Measurements from ENCODE around the gene SSNA1. TPM values are rescaled to one million over a fixed set of nuclear protein-coding genes. Genes with fewer than 3 reads are reported as not detected.

The SSNA1 gene
- total RNA-seq, 4 donors from 2014 or later = 67.1 to 124 (median 96.7) TPM

Small RNA genes lying within 50 kb of the gene (small RNA-seq; reads per million reads assigned to genes)
- gene MIR3621 = 0 reads per million in 4 donors

Other genes with a start within 250 kb of the SSNA1 start
- 100 to 1,000 TPM; 146 to 210 (median 163) TPM for gene FBXW5, start 243.9 kb upstream of the SSNA1 start, total RNA-seq
- gene C8G, start 243.4 kb upstream of the SSNA1 start, total RNA-seq = 1 to 10 TPM in 1 of 4 donors, not detected in 3; 1.6 TPM
- gene LCN12, start 236.4 kb upstream of the SSNA1 start, total RNA-seq = not detected
- 100 to 1,000 TPM in 1 of 4 donors, 1 to 10 TPM in 3; 1.7 to 208 (median 4.8) TPM for gene PTGDS, start 211.2 kb upstream of the SSNA1 start, total RNA-seq
- under 1 TPM in 1 of 4 donors, not detected in 3; 0.19 TPM for gene LCNL1, start 205.7 kb upstream of the SSNA1 start, total RNA-seq
- gene PAXX, start 196.3 kb upstream of the SSNA1 start, total RNA-seq = 10 to 100 TPM; 18.3 to 56.3 (median 49.6) TPM
- 100 to 1,000 TPM in 3 of 4 donors, 10 to 100 TPM in 1; 94.8 to 442 (median 200) TPM for gene CLIC3, start 192.1 kb upstream of the SSNA1 start, total RNA-seq
- 10 to 100 TPM in 2 of 4 donors, 1 to 10 TPM in 2; 3.5 to 14.7 (median 7.6) TPM for gene ABCA2, start 160.4 kb upstream of the SSNA1 start, total RNA-seq
- gene FUT7, start 156.6 kb upstream of the SSNA1 start, total RNA-seq = under 1 TPM in 3 of 4 donors, not detected in 1; 0.13 to 0.38 (median 0.21) TPM
- gene NPDC1, start 142.5 kb upstream of the SSNA1 start, total RNA-seq = 10 to 100 TPM; 11.9 to 45.2 (median 20.3) TPM
- 1 to 10 TPM in 2 of 4 donors, under 1 TPM in 2; 0.47 to 1.3 (median 0.86) TPM for gene ENTPD2, start 134.6 kb upstream of the SSNA1 start, total RNA-seq
- 10 to 100 TPM in 3 of 4 donors, 1 to 10 TPM in 1; 8.2 to 21.2 (median 14.7) TPM for gene SAPCD2, start 118.1 kb upstream of the SSNA1 start, total RNA-seq
- 1 to 10 TPM; 2.2 to 4.7 (median 3.7) TPM for gene UAP1L1, start 111.2 kb upstream of the SSNA1 start, total RNA-seq
- gene MAN1B1, start 101.7 kb upstream of the SSNA1 start, total RNA-seq = 10 to 100 TPM; 25.6 to 50.9 (median 39.4) TPM
- 100 to 1,000 TPM in 1 of 4 donors, 10 to 100 TPM in 3; 41.1 to 109 (median 62.4) TPM for gene DPP7, start 73.9 kb upstream of the SSNA1 start, total RNA-seq
- under 1 TPM in 1 of 4 donors, not detected in 3; 0.38 TPM for gene GRIN1, start 49.5 kb upstream of the SSNA1 start, total RNA-seq
- gene LRRC26, start 18.6 kb upstream of the SSNA1 start, total RNA-seq = 1 to 10 TPM in 1 of 4 donors, under 1 TPM in 2, not detected in 1; 0.82 to 3.7 (median 0.95) TPM
- gene TMEM210, start 16.6 kb upstream of the SSNA1 start, total RNA-seq = not detected
- gene ANAPC2, start 116 bp upstream of the SSNA1 start, total RNA-seq = 10 to 100 TPM; 14.0 to 34.1 (median 25.1) TPM
- 10 to 100 TPM; 13.0 to 34.2 (median 15.8) TPM for gene TPRN, start 12.1 kb downstream of the SSNA1 start, total RNA-seq
- gene TMEM203, start 17.0 kb downstream of the SSNA1 start, total RNA-seq = 10 to 100 TPM; 19.4 to 29.6 (median 25.4) TPM
- gene NDOR1, start 17.0 kb downstream of the SSNA1 start, total RNA-seq = 10 to 100 TPM in 1 of 4 donors, 1 to 10 TPM in 3; 5.3 to 11.2 (median 7.7) TPM
- 1 to 10 TPM; 2.3 to 3.2 (median 2.5) TPM for gene RNF208, start 33.6 kb downstream of the SSNA1 start, total RNA-seq
- gene CYSRT1, start 36.5 kb downstream of the SSNA1 start, total RNA-seq = 100 to 1,000 TPM; 114 to 301 (median 152) TPM
- gene RNF224, start 38.8 kb downstream of the SSNA1 start, total RNA-seq = 1 to 10 TPM; 1.2 to 5.2 (median 3.0) TPM
- gene SLC34A3, start 42.2 kb downstream of the SSNA1 start, total RNA-seq = 1 to 10 TPM in 1 of 4 donors, under 1 TPM in 2, not detected in 1; 0.11 to 1.7 (median 0.38) TPM
- 100 to 1,000 TPM; 367 to 753 (median 540) TPM for gene TUBB4B, start 52.6 kb downstream of the SSNA1 start, total RNA-seq
- gene STPG3, start 62.6 kb downstream of the SSNA1 start, total RNA-seq = not detected
- 10 to 100 TPM; 26.1 to 41.4 (median 35.2) TPM for gene NELFB, start 66.7 kb downstream of the SSNA1 start, total RNA-seq
- gene TOR4A, start 89.0 kb downstream of the SSNA1 start, total RNA-seq = 10 to 100 TPM in 3 of 4 donors, 1 to 10 TPM in 1; 8.8 to 17.5 (median 13.5) TPM
- 10 to 100 TPM; 19.6 to 33.9 (median 27.5) TPM for gene NRARP, start 113.6 kb downstream of the SSNA1 start, total RNA-seq
- gene EXD3, start 234.5 kb downstream of the SSNA1 start, total RNA-seq = 10 to 100 TPM in 2 of 4 donors, 1 to 10 TPM in 2; 2.8 to 16.8 (median 9.1) TPM
- gene NOXA1, start 234.7 kb downstream of the SSNA1 start, total RNA-seq = 1 to 10 TPM; 2.1 to 7.4 (median 4.8) TPM

Data from esophagus squamous epithelium (tissue), 4 donors.